CD1c-positive myeloid dendritic cell (primary cell): ENCODE results near the gene ZNF513.
A peak's percentile ranks its signal among the peaks of the same experiment; 100 is the strongest.
"Not testable (repeated sequence)": the region's sequence is repeated elsewhere in the genome, so short reads cannot be mapped to it uniquely, and the experiment has no call there.

Experiments
- DNase-seq: peaks from one replicate; pipeline ENCODE4 v3.0.0-alpha.2; 2016; ENCODE audit errors: extremely low spot score

Gene ZNF513

GRCh38 chr2:27356056-27356381, 24.5 kb downstream of the ZNF513 start:
- peak; percentile 85 for DNase-seq

GRCh38 chr2:27354597-27354927, 26.0 kb downstream of the ZNF513 start:
- DNase-seq = no peak

GRCh38 chr2:27353762-27354596, 26.6 kb downstream of the ZNF513 start:
- DNase-seq = peak; percentile 45

- DNase-seq = not testable (repeated sequence)
These were observed 27.2 kb downstream of the ZNF513 start for GRCh38 chr2:27353386-27353761.

- DNase-seq = no peak
These were observed 28.5 kb downstream of the ZNF513 start for GRCh38 chr2:27351802-27352598.

GRCh38 chr2:27350106-27350693, 30.3 kb downstream of the ZNF513 start:
- DNase-seq = no peak

GRCh38 chr2:27347641-27348040, 32.9 kb downstream of the ZNF513 start:
- DNase-seq = no peak

GRCh38 chr2:27336173-27336572, 44.4 kb downstream of the ZNF513 start:
- DNase-seq = no peak

- DNase-seq = no peak
These were observed 45.2 kb downstream of the ZNF513 start for GRCh38 chr2:27335311-27335710.
